GM19397 (cell line): Measurements from ENCODE around the gene TVP23B.
"Not testable (repeated sequence)": the region's sequence is repeated elsewhere in the genome, so short reads cannot be mapped to it uniquely, and the experiment has no call there.

ENCODE experiments used
- ATAC-seq: cut with Tn5 transposase; IDR thresholded peaks from one replicate; pipeline ENCODE4 v1.9.1; 2021; ENCODE audit warnings: mild to moderate bottlenecking, moderate library complexity; ENCODE audit not compliant: unreplicated experiment

The TVP23B gene

GRCh38 chr17:18780991-18781718, at the start of gene TVP23B:
TSS of gene TVP23B (plus strand) at chr17:18781183. CDS start at chr17:18781294, 111 bp downstream.
- ATAC-seq = peak; percentile 99

GRCh38 chr17:18732438-18732837, 48.5 kb upstream of the TVP23B start:
- not testable (repeated sequence) for ATAC-seq

- not testable (repeated sequence) for ATAC-seq
Measured at GRCh38 chr17:18733350-18733749, 47.6 kb upstream of the TVP23B start.

- ATAC-seq = not testable (repeated sequence)
Measured at GRCh38 chr17:18739616-18740391, 41.2 kb upstream of the TVP23B start.

- not testable (repeated sequence) for ATAC-seq
Measured at GRCh38 chr17:18741228-18741627, 39.8 kb upstream of the TVP23B start.

GRCh38 chr17:18743699-18744421, 37.1 kb upstream of the TVP23B start, which contains the start of gene FBXW10:
TSS of gene FBXW10 (plus strand) at chr17:18744054. CDS start at chr17:18744245, 191 bp downstream.
- not testable (repeated sequence) for ATAC-seq

GRCh38 chr17:18744726-18745125, 36.3 kb upstream of the TVP23B start:
- not testable (repeated sequence) for ATAC-seq

- ATAC-seq = not testable (repeated sequence)
Measured at GRCh38 chr17:18746551-18746950, 34.4 kb upstream of the TVP23B start.

- not testable (repeated sequence) for ATAC-seq
Measured at GRCh38 chr17:18747501-18747900, 33.5 kb upstream of the TVP23B start.

- ATAC-seq = not testable (repeated sequence)
Measured at GRCh38 chr17:18750242-18750641, 30.7 kb upstream of the TVP23B start.

GRCh38 chr17:18753829-18754409, 27.1 kb upstream of the TVP23B start:
- not testable (repeated sequence) for ATAC-seq

GRCh38 chr17:18755969-18756368, 25.0 kb upstream of the TVP23B start:
- ATAC-seq = not testable (repeated sequence)

GRCh38 chr17:18757368-18758044, 23.5 kb upstream of the TVP23B start:
- not testable (repeated sequence) for ATAC-seq

GRCh38 chr17:18758344-18758743, 22.6 kb upstream of the TVP23B start:
- not testable (repeated sequence) for ATAC-seq

GRCh38 chr17:18760221-18760620, 20.8 kb upstream of the TVP23B start:
- ATAC-seq = not testable (repeated sequence)

GRCh38 chr17:18770572-18770971, 10.4 kb upstream of the TVP23B start:
- not testable (repeated sequence) for ATAC-seq

GRCh38 chr17:18771066-18771465, 9.9 kb upstream of the TVP23B start:
- ATAC-seq = not testable (repeated sequence)

GRCh38 chr17:18772471-18772870, 8.5 kb upstream of the TVP23B start:
- no peak for ATAC-seq

GRCh38 chr17:18781805-18782204, 822 bp downstream of the TVP23B start:
- ATAC-seq = not testable (repeated sequence)

GRCh38 chr17:18785933-18786332, 5.0 kb downstream of the TVP23B start:
- not testable (repeated sequence) for ATAC-seq
